IMR-90 (cell line): Measurements from ENCODE around the gene PITX3. TPM values are rescaled to one million over a fixed set of nuclear protein-coding genes. Genes with fewer than 3 reads are reported as not detected.

Source experiments
- ATAC-seq: fragments of 200-7000 bp; cut with Tn5 transposase; 2 replicates; pipeline ENCODE4 v1.9.1; 2020; ENCODE audit warnings: low read depth, mild to moderate bottlenecking, moderate library complexity
- BruUV-seq: library from RNA; stranded (reverse); fragments of 400-500 nt; replicated peaks from 2 replicates; lab custom pipeline; 2021; lab: Mats Ljungman, UMichigan
- CTCF ChIA-PET: fragments of 300-600 bp; formaldehyde crosslinking; extraction: SDS; loops from one replicate; lab custom pipeline; 2021; ENCODE audit warnings: antibody characterized with exemption; lab: Yijun Ruan, JAX
- POLR2A ChIA-PET: fragments of 300-600 bp; sonication (Branson Sonifier 250); formaldehyde crosslinking; loops from one replicate; lab custom pipeline; 2022; ENCODE audit warnings: antibody characterized with exemption; ENCODE audit not compliant: unreplicated experiment; lab: Charles Lee
- DNase-seq: peaks from one replicate; pipeline ENCODE4 v3.0.0; 2013
- H2AFZ ChIP-seq: replicated peaks from 2 replicates; pipeline ENCODE3; 2013; ENCODE audit warnings: low read length, mild to moderate bottlenecking; ENCODE audit not compliant: poor library complexity
- H2AK5ac ChIP-seq: 2 replicates; pipeline ENCODE4 v1.6.1; 2013; ENCODE audit warnings: low read depth, low read length, inconsistent platforms
- H2AK9ac ChIP-seq: replicated peaks from 2 replicates; pipeline ENCODE3; 2013; ENCODE audit warnings: mild to moderate bottlenecking, low read depth, low read length, moderate library complexity; ENCODE audit not compliant: poor library complexity
- H2BK120ac ChIP-seq: 2 replicates; pipeline ENCODE4 v1.6.1; 2013; ENCODE audit warnings: low read depth, low read length, inconsistent platforms
- H2BK15ac ChIP-seq: 3 replicates; pipeline ENCODE4 v1.6.1; 2013; ENCODE audit warnings: low read depth, low read length, inconsistent platforms
- H2BK20ac ChIP-seq: 2 replicates; pipeline ENCODE4 v1.6.1; 2013; ENCODE audit warnings: low read depth, mild to moderate bottlenecking, inconsistent platforms, low read length, moderate library complexity
- H2BK5ac ChIP-seq: 2 replicates; pipeline ENCODE4 v1.6.1; 2013; ENCODE audit warnings: mild to moderate bottlenecking, low read depth, low read length, inconsistent platforms; ENCODE audit not compliant: poor library complexity, severe bottlenecking
- H3K14ac ChIP-seq: replicated peaks from 2 replicates; pipeline ENCODE4 v1.6.1; 2013; ENCODE audit warnings: low read depth, low read length, inconsistent platforms
- H3K18ac ChIP-seq: 2 replicates; pipeline ENCODE4 v1.6.1; 2013; ENCODE audit warnings: low read depth, low read length, control low read depth
- H3K23ac ChIP-seq: 2 replicates; pipeline ENCODE4 v1.6.1; 2013; ENCODE audit warnings: low read depth, low read length, inconsistent platforms
- H3K27ac ChIP-seq: 2 replicates; pipeline ENCODE4 v1.5.1; 2013; ENCODE audit warnings: mild to moderate bottlenecking, control low read depth, low read length; ENCODE audit not compliant: insufficient read depth
- H3K27me3 ChIP-seq: 2 replicates; pipeline ENCODE4 v1.6.1; 2013; ENCODE audit warnings: low read length; ENCODE audit not compliant: control insufficient read depth, insufficient read depth
- H3K36me3 ChIP-seq: 2 replicates; pipeline ENCODE4 v1.6.1; 2013; ENCODE audit warnings: low read length, mixed read lengths; ENCODE audit not compliant: control insufficient read depth, insufficient read depth
- H3K4ac ChIP-seq: 2 replicates; pipeline ENCODE4 v1.6.1; 2013; ENCODE audit warnings: low read depth, low read length, inconsistent platforms
- H3K4me1 ChIP-seq: 2 replicates; pipeline ENCODE4 v1.6.1; 2013; ENCODE audit warnings: low read length, mixed read lengths; ENCODE audit not compliant: control insufficient read depth, insufficient read depth
- H3K4me2 ChIP-seq: 2 replicates; pipeline ENCODE4 v1.6.1; 2013; ENCODE audit warnings: low read depth, mild to moderate bottlenecking, control low read depth, low read length, moderate library complexity
- H3K4me3 ChIP-seq: 2 replicates; pipeline ENCODE4 v1.5.1; 2013; ENCODE audit warnings: low read depth, mild to moderate bottlenecking, control low read depth, low read length, moderate library complexity; ENCODE audit not compliant: insufficient read depth
- H3K56ac ChIP-seq: 2 replicates; pipeline ENCODE4 v1.6.1; 2013; ENCODE audit warnings: low read length, inconsistent platforms; ENCODE audit not compliant: insufficient read depth; ENCODE audit errors: extremely low read depth
- H3K79me1 ChIP-seq, 2 experiments: 2 replicates each; pipeline ENCODE4 v1.6.1; 2013; ENCODE audit warnings: low read length in 2 of 2, inconsistent platforms in 1 of 2, low read depth in 1 of 2
- H3K9ac ChIP-seq: 2 replicates; pipeline ENCODE4 v1.6.1; 2013; ENCODE audit warnings: low read depth, low read length, control low read depth
- H3K9me1 ChIP-seq: 2 replicates; pipeline ENCODE4 v1.6.1; 2013; ENCODE audit warnings: low read length, inconsistent platforms; ENCODE audit not compliant: insufficient read depth
- H3K9me3 ChIP-seq: 2 replicates; pipeline ENCODE4 v1.6.1; 2013; ENCODE audit warnings: low read length; ENCODE audit not compliant: control insufficient read depth, insufficient read depth
- H4K20me1 ChIP-seq: 2 replicates; pipeline ENCODE4 v1.6.1; 2013; ENCODE audit warnings: low read length, inconsistent platforms; ENCODE audit not compliant: insufficient read depth
- H4K5ac ChIP-seq: 2 replicates; pipeline ENCODE4 v1.6.1; 2013; ENCODE audit warnings: mild to moderate bottlenecking, low read depth, low read length, control low read depth
- H4K8ac ChIP-seq, 2 experiments: 2 replicates each; pipeline ENCODE4 v1.6.1; 2013; ENCODE audit warnings: low read depth in 2 of 2, low read length in 2 of 2, control low read depth in 1 of 2, inconsistent platforms in 1 of 2
- H4K91ac ChIP-seq: 2 replicates; pipeline ENCODE4 v1.6.1; 2013; ENCODE audit warnings: low read depth, low read length, inconsistent platforms; ENCODE audit not compliant: insufficient read depth
- RCOR1 ChIP-seq: IDR thresholded peaks from 2 replicates; pipeline ENCODE4 v1.6.1; 2012; ENCODE audit warnings: mild to moderate bottlenecking, low read length, improper control_type of control experiment; ENCODE audit not compliant: insufficient replicate concordance
- WGBS, 2 experiments: methylation state at CpG; one replicate each; pipeline versions ENCODE4 v1.1.5 to v1.1.7; 2013; ENCODE audit warnings: missing lambda C conversion rate in 2 of 2; ENCODE audit not compliant: insufficient read length in 1 of 2; ENCODE audit errors: extremely low coverage in 2 of 2; 5-methylcytosine and 5-hydroxymethylcytosine counted together
- dilution Hi-C: fragments of 300-500 bp; cut with HindIII; formaldehyde crosslinking; loops from one replicate; pipeline ENCODE4 v1.14.3; 2018; ENCODE audit warnings: low sequenced_read_pairs; ENCODE audit not compliant: unreplicated experiment
- in situ Hi-C: fragments of 300-500 bp; cut with MboI; formaldehyde crosslinking; loops from 3 replicates; pipeline ENCODE4 v1.14.3; 2019; ENCODE audit warnings: low sequenced_read_pairs, inconsistent platforms, mixed read lengths
- intact Hi-C: fragments of 100-400 bp; cut with micrococcal nuclease; formaldehyde crosslinking; loops from 2 replicates; pipeline ENCODE4 v1.10.0; 2022
- polyA plus RNA-seq, 3 experiments: library from polyadenylated mRNA; depleted of rRNA; stranded (reverse); fragments of >200 nt; gene quantifications; 2 replicates each; pipeline ENCODE4 v1.2.3, GENCODE V29; 2012; ENCODE audit warnings: low replicate concordance in 1 of 3
- total RNA-seq: library from RNA; depleted of rRNA; stranded (reverse); fragments of >200 nt; gene quantifications from 2 replicates; pipeline ENCODE4 v1.2.3, GENCODE V29; 2012; rRNA removed

PITX3 gene
- total and polyA plus RNA-seq, 2 of the 4 experiments (the other 2 are of a cell fraction), result not detected

DNA sequence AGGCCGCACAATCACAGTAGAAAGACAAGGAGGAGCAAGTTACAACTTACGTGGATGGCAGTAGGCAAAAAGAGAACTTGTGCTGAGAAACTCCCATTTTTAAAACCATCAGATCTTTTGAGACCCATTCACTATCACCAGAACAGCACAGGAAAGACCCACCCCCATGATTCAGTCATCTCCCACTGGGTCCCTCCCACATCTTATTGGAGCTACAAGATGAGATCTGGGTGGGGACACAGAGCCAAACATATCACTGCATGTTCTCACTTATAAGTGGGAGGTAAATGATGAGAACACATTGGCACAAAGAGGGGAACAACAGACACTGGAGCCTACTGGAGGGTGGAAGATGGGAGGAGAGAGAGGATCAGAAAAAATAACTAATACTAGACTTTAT lies 56.7 kb downstream of the PITX3 start:
- Histone ChIP-seq H2BK120ac (no peak overlapping the region), H3K9me1 (no peaks in the 10 kb centered on the region), H3K9ac (no peak overlapping the region), H3K9me3 (peaks cover 4% of the 10 kb centered on the region; the same call in 1 of the 2 replicates), H3K18ac (no peak overlapping the region), H2AK9ac (no peak overlapping the region), H4K8ac (no peak overlapping the region), H3K4me2 (no peak overlapping the region), H3K4ac (no peak overlapping the region), H3K4me1 (no peaks in the 10 kb centered on the region), H2BK20ac (no peak overlapping the region), H4K5ac (no peak overlapping the region), H2BK5ac (no peak overlapping the region), H3K27me3 (peaks cover 7% of the 10 kb centered on the region), H2AFZ (no peak overlapping the region), H2BK15ac (no peak overlapping the region), H3K14ac (no peak overlapping the region), H3K36me3 (no peaks in the 10 kb centered on the region), H3K56ac (no peak overlapping the region), H3K27ac (no peak overlapping the region), H3K79me1 (no peaks in the 10 kb centered on the region), H4K20me1 (no peaks in the 10 kb centered on the region), H2AK5ac (no peak overlapping the region), H3K23ac (no peak overlapping the region), H4K91ac (no peak overlapping the region), H3K4me3 (no peak overlapping the region)
- in situ Hi-C loops, result no loop called here
- dilution Hi-C loops, result no loop called here
- TF ChIP-seq RCOR1, result no peak
- ATAC-seq (no peak), DNase-seq (no peak)
- POLR2A ChIA-PET, result no interaction called here
- CTCF ChIA-PET, result no interaction called here
- no CpG with 5 or more reads among the region's 2 CpGs for WGBS, 2 experiments
- BruUV-seq, result no TSS peak
- intact Hi-C loops, result loop anchor here (5.0 kb wide), 1 partner anchor 38 kb away; no protein-coding TSS in a partner anchor

Other genes with a start within 250 kb of the PITX3 start
- 13.1 and 20.6 TPM in 2 replicates for gene ARMH3, start 185.3 kb downstream of the PITX3 start, total RNA-seq
- 12.1 and 12.5 TPM in 2 replicates for gene ARMH3, start 185.3 kb downstream of the PITX3 start, polyA plus RNA-seq (2012; rRNA removed)
- gene HPS6, start 176.2 kb downstream of the PITX3 start, total RNA-seq, result 21.9 and 23.1 TPM in 2 replicates
- gene HPS6, start 176.2 kb downstream of the PITX3 start, polyA plus RNA-seq (2012; rRNA removed), result 10.5 and 11.3 TPM in 2 replicates
- gene LDB1, start 121.1 kb downstream of the PITX3 start, total RNA-seq, result 45.3 and 47.9 TPM in 2 replicates
- gene LDB1, start 121.1 kb downstream of the PITX3 start, polyA plus RNA-seq (2012; rRNA removed), result 92.4 and 100 TPM in 2 replicates
- gene PPRC1, start 108.5 kb downstream of the PITX3 start, total RNA-seq, result 11.4 and 11.8 TPM in 2 replicates
- gene PPRC1, start 108.5 kb downstream of the PITX3 start, polyA plus RNA-seq (2012; rRNA removed), result 38.7 and 40.7 TPM in 2 replicates
- gene NOLC1, start 89.1 kb downstream of the PITX3 start, total RNA-seq, result 43.2 and 60.5 TPM in 2 replicates
- 53.5 and 55.3 TPM in 2 replicates for gene NOLC1, start 89.1 kb downstream of the PITX3 start, polyA plus RNA-seq (2012; rRNA removed)
- gene ELOVL3, start 15.2 kb downstream of the PITX3 start, total RNA-seq, result 0.28 and 0.36 TPM in 2 replicates
- 0.09 and 0.14 TPM in 2 replicates for gene ELOVL3, start 15.2 kb downstream of the PITX3 start, polyA plus RNA-seq (2012; rRNA removed)
- 36.4 and 38.7 TPM in 2 replicates for gene GBF1, start 4.0 kb upstream of the PITX3 start, total RNA-seq
- 38.0 and 40.1 TPM in 2 replicates for gene GBF1, start 4.0 kb upstream of the PITX3 start, polyA plus RNA-seq (2012; rRNA removed)
- gene NFKB2, start 154.2 kb upstream of the PITX3 start, total RNA-seq, result 16.1 TPM in 2 replicates
- gene NFKB2, start 154.2 kb upstream of the PITX3 start, polyA plus RNA-seq (2012; rRNA removed), result 32.3 and 34.7 TPM in 2 replicates
- 1.4 and 2.0 TPM in 2 replicates for gene PSD, start 177.3 kb upstream of the PITX3 start, total RNA-seq
- 4.4 and 5.8 TPM in 2 replicates for gene PSD, start 177.3 kb upstream of the PITX3 start, polyA plus RNA-seq (2012; rRNA removed)
- 2.5 and 3.0 TPM in 2 replicates for gene FBXL15, start 179.3 kb upstream of the PITX3 start, total RNA-seq
- 8.4 and 13.6 TPM in 2 replicates for gene FBXL15, start 179.3 kb upstream of the PITX3 start, polyA plus RNA-seq (2012; rRNA removed)
- 43.6 and 55.7 TPM in 2 replicates for gene CUEDC2, start 191.1 kb upstream of the PITX3 start, total RNA-seq
- 84.9 and 87.6 TPM in 2 replicates for gene CUEDC2, start 191.1 kb upstream of the PITX3 start, polyA plus RNA-seq (2012; rRNA removed)
- not detected in 2 replicates for gene C10orf95, start 210.0 kb upstream of the PITX3 start, total RNA-seq
- gene C10orf95, start 210.0 kb upstream of the PITX3 start, polyA plus RNA-seq (2012; rRNA removed), result not detected in 2 replicates